GM21723 (cell line): Measurements from ENCODE around the gene PTPRT.

Experiments used
- ATAC-seq: cut with Tn5 transposase; IDR thresholded peaks from one replicate; pipeline ENCODE4 v1.9.1; 2021; ENCODE audit warnings: mild to moderate bottlenecking, moderate library complexity; ENCODE audit not compliant: unreplicated experiment

PTPRT gene

DNA sequence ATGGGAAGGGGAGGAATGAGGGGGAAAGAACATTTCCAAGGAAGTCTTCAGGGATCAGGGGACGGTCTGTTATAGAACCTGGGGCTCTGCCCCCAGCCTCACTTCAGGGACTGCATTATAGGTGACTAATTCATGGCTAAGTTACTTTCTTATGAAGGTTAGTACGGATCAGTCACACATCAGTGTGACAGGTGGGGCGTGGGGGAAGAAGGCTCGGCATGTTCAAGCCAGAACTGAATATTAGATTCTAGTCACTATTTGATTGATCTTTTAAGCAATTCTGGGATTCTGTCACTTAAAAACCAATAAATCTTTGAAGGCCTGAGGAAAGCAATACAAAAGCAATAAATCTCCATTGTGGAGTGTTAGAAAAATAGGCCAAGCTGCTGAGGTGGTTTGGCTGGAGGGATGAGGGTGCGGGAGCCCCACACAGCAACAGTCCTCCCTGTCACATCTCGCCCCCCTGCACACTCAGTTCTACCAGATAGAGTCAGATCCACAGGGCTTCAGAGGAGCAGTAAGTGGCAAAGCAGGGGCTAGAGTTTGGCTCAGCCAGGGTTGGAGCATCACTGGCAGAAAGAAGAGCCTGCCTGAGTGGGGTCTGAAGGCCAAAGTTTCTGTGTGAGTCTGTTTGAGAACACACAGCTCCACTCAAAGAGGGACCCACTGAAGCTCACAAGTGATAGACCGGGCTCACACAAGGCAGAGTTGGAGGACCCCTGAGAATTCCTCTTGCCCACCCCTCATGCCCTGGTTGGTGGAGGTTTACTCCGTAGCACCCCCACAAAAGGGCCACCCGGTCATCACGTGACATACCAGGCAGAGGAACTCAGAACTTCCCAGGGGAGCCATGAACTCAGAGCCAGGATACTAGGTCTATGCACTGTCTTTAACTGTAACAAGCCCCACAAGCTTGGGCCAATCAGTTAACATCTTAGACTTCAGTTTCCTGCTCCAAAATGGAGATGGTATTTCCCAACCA lies 843.2 kb downstream of the PTPRT start:
- ATAC-seq = no peak

DNA sequence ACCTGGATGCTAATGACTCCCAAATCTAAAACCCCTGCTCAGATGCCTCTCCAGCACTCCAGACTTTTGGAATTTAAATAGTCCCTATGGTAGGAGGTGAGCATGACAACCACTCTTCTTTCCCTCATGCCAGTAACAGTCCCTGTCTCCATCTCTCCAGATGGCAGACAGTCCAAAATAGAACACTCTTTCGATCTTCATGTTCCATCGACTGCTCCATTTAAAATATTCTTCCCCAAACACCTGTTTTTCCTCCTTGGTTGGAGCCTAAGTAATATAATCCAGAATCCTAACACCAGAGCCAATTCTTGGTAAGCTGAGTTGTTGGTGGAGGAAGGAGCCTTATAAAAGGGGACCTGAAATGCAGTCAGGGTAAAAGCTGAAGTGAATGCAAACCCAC lies 848.1 kb downstream of the PTPRT start:
- ATAC-seq = no peak

DNA sequence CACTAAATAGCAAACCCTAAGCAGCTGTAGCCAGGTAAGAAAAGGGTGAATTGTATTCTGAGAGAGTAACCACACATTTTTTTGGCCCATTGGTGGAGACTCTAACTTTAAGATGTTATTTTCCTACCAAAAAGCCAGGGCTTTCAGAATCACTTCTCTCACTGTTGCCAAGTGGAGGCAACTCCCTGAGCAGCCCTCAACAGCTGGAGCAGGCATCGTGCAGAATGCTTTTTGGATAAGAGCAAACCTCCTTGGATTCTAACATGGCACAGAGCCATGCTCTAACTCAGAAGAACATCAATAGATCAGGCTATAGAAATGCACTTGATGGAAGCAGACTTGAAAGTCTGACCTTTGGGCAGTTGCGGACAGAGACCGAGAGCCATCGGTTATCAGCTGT lies 849.3 kb downstream of the PTPRT start:
- no peak for ATAC-seq

DNA sequence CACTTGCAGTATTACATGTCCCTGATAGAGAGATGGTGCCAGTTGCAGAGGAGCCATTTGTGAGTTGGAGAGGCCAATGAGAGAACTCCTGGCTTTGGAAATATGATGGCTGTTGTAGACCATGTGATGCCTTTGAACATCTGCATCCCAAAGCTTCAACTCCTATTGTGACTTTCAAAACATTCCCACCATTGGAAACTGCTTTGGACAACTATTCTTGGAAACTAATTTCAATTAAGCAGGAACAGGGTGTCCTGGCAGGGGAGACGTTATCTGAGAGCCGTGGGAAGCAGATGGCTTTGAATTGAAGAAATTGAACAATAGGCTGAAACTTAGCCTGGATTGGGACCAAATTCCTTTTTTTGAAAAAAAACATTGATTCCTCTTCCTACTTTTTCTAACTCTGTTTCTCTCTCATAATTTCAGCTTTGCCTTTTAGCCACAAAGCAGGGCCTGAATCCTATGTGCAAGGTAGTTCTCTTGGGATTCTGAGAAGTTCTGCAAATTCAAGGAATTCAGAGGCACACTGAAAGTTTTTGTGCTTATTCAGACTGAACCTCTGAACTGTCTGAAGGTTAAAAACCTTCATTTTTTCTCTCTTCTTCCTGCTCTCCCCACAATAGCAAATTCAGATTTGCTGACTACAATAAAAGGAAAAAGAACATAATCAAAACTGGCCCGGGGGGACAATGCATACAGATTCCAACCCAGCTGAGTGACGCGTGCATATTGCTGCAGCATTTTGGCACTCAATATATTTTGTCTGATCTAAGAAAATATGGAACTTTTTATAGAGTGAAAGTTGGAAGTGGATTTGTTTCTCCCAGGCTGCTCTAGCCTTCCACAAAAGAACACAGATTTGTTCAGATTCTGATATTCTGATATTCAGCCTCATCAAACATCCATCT lies 851.2 kb downstream of the PTPRT start:
- ATAC-seq = no peak

DNA sequence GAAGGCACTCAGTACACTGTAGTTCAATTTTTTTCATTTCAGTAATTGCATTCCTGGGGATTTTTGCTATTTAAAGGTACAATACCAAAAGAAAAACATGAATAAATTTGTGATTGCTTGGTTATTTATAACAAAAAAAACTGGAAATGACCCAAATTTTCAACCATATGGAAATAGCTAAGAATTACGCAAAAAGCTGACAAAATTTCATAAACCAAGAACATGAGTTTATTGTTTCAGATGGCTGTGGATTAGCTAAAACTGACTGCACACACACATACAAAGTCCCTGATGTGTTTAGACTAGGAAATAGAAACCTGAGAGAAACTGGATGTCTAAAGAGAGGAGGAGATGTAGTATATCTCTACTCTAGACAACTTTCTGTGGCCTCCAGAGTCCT lies 853.1 kb downstream of the PTPRT start:
- ATAC-seq = no peak

DNA sequence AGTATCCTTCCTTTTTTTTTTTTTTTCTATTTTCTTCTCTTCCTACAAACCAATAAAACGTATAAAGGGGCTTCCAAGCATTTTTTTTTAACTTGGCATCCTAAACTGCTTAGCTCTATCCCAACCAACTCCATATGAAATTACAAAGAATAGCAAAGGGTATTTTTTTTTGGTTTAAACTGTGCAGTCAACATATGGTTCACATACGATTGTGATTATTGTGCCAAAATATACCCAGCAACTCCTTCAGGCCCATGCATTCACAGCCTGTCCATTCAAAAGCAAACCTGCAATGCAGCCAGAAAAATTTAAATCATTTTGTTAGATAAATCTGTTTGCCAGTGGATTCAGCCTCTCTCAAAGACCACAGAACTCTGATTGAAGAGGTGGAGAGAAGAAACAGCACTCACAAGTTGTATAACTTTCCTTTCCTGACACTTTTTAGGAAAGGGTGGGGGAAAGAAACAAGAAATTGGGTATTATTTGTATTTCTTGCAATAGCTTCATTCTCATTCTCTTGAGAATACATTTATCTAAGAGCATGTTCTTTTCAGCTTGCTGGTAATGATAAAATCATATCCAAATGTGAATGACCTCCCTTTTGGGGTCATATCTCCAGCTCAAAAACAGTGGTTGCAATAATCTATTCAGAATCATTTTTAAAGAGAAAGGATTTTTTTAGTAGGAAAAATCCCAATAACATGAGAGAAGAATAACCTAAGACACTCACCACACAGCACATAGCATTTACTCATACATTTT lies 870.3 kb downstream of the PTPRT start:
- no peak for ATAC-seq

DNA sequence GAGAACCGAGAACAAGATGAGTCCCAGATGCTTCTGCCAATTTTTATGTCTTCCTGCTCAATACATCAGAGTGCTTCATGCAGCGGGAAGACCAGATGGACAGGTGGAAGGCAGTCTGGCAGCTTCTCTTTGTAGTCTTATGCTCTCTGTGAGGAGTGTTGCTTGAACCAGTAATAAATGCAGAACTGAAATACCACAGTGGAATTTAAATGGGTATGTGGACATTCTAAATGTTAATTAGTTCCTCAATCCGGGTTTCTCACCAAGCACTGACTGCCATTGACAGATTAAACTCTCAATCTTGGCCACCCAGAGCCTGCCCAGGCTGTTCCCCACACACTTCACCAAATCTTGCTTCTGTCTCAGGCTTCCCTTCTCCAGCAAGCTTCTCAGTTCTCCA lies 876.0 kb downstream of the PTPRT start:
- ATAC-seq = no peak

DNA sequence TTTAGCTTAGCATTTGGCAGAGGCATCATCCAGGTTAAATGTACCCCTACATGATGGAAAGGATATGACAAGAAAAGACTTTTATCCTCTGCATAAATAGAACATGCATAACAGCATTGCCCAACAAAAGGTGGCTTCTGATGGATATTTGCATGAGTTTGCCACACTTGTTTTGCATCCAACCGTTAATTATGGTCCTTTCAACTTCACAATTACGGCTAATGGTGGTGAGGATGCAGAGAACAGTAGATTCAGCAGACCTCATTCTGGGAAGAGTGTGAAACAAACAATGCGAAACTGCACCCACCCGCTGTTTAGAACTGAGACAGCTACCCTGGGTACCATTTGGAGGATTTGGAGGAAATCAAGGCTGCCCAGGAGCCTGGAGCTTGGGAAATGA lies 880.7 kb downstream of the PTPRT start:
- ATAC-seq = no peak

DNA sequence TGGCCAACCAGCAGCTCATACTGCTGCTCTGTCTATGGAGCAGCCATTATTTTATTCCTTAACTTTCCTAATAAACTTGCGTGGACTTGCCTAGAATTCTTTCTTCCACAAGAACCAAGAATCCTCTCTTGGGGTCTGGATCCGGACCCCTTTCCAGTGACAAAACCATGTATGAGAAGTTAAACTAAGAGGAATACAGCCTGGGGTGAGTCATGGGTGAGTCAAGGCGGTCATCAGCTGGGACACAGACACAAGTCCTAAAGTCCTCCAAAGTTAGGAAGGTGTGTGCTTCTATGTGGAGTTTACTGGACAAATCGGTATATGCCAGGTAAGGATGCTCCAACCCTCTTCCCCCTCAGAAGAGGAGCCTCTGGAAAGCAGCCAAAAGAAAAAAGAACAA lies 881.5 kb downstream of the PTPRT start:
- no peak for ATAC-seq

DNA sequence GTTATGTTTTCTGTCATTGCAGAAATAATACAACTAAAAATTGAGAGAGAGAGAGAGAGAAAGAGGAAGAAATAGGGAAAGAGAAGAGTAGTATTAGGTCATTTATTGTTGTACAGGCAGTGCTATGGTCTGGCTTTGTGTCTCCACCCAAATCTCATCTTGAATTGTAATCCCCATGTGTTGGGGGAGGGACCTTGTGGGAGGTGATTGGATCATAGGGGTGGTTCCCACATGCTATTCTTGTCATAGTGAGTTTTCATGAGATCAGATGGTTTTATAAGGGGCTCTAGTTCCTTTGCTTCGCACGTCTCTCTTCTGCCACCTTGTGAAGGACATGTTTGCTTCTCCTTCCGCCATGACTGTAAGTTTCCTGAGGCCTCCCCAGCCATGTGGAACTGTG lies 894.1 kb downstream of the PTPRT start:
- ATAC-seq = no peak

DNA sequence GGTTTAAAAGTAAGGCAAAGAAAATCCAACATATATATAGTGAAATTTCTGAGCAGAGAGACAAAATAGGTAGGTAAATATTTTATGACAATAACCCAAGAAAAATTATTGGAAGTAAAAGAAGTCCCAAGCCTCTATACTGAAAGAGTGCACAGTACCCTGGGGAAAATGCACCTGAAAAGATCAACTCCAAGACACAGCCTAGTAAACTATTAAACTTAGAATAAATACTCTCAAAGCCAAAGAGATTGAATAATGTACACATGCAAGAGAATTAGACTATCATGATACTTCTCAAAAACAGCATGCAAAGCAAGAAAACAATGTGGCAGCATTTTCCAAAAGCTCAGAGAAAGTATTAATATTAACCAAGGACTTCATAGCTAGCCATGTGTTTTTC lies 894.7 kb downstream of the PTPRT start:
- ATAC-seq = no peak

DNA sequence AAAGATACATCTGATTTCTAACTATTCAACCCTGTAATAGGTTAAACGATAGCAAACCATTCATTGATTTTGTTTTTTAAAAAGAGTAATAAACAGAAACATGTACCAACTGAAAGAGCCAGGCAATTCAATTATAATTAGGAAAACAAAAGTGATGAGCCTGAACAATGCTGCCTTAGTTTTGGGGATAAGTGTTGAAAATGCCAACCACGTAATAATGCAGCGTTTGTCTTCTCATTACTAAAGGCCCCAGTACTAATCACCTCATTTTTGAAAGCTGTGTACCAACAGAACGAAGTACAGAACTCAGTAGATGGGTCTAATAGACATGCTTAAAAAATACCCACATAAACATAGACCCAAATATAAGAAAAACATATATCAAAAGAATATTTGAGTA lies 907.9 kb downstream of the PTPRT start:
- no peak for ATAC-seq

DNA sequence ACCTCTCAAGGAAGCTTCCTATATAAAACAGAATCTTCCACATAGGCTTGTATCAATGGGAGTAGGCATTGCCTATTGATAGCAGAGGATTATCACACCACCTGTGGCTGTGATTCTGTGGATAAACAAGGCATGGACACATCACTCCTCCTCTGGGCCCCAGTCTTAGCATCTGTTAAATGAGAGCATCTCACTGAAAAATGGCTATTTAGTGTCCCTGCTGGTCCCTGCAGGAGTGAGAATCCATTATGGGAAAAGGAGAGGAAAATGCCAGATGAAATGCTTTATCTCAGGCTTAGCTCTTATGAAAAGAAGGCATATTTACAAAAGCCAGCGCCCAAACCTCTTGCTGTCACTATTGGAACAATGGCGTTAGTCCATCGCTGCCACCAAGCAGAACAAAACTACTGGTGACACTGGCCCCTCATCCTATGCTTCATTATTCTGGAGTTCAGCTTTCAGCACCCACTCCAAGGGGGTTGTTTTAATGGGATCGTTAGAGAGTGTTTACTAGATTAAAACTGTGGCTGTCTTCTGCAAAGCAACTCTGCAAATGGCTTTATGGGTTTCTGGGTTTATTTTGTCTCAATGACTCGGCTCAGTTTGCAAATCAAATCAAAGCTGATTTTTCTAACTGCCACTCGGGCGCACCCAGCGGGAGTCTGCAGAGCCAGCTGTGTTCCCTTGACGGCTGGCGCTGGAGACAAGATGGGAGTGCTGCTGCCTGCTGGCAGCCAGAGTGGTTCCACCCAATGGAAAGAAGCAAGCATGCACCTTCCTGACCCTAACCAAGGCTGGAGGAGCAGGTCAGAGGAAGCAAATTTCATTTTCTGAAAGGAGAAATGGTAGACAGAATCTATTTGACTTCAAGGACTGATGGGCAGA lies 912.7 kb downstream of the PTPRT start:
- ATAC-seq = no peak

DNA sequence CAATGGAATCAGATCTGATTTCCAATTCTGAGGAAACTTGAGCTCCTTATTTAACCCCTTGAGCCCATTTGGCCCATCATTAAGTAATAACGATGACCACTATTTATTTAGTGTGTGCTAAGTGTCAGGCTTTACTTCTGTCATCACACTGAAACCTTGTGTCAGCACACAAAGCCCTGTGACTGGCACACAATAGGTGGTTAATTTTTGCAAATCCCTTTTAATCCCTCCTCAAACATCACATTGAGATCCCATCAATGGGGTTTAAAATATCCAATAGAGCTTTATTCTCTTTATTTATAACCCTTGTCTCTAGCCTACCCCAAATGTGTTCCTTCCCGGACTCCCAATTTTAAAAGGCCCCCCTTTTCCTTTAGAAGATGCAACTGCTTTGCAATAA lies 914.7 kb downstream of the PTPRT start:
- no peak for ATAC-seq

DNA sequence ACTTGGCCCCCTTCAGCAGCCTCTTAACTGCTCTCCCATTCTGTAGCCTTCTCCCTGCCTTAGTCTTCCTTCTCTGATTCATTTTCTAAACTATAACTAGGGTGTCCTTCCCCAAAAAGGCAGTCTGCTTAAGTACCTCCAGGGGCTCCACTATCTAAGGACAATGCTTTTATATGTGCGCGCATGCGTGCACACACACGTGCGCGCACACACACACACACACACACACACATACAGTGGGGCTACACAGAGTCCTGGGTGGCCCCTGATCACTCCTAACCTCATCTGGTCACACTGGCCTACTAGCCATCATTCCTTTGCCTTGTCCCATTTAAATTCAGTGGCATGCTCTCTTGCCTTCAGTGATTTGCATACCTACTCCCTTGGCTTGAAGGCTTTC lies 917.2 kb downstream of the PTPRT start:
- no peak for ATAC-seq

DNA sequence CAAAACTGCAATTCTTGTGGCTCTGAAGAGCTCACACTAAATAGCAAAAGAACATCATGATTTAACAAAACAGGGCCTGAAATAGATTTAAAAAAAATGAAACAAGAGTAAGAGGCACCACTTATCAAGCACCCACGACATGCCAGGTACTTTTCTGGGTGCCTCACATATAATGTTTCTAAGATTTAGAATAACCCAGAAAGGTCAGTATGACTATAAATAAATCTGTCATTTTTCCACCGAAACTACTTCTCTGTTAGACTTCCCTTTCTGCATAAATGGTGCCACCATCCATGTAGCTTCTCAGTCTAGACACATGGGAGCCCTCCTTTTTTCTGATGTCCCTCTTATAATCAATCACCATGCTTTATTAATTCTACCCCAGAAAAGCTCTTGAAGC lies 919.2 kb downstream of the PTPRT start:
- no peak for ATAC-seq

DNA sequence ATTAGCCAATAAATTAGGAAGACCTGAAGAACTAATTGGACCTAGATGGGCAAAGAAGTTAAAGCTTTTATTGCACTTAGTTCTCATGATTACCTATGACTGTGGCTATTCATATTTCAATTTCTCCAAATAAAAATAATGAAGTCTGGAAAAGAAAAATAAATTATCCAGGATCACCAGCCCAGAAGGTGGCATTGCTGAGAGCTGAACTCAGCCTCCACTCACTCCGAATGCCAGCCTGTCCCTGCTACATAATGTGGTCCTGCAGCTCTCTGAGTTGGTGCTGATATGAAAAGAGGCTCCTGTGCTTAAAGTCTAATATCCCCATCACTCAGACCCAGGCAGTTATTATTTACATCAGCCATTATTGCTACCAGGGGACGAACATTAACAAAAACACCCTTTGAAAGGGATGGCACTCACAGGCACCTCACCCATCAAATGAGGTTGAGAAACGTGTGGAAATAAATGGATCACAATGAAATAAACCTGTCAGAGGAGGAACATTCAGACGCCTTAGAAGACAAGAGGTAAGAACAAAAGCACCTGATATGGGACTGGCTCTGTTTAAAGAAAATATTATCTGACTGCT lies 921.8 kb downstream of the PTPRT start:
- ATAC-seq = no peak

DNA sequence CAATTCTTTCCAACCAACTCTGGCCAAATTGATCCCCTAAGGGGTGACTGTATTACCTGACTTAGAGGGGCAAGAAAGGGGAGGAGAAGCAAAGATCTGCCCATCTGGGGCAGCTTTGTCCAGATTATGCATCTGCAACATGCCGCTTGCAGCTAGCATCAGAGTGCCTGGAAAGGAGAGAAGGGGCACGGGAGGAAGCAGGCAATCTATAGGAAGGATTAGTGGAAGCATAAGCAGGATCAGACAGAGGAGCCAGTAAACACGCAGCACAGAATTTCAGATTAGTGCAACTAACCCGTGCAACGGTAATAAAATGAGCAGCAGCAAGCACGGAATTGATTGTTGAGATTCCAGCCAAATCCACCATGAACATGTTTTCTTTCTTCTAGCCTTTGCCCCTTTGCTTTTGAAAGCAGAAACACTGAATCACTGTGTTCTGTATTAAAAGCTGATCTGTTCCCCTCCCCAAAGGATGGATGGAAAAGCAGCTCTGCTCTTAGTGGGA lies 927.9 kb downstream of the PTPRT start:
- no peak for ATAC-seq

DNA sequence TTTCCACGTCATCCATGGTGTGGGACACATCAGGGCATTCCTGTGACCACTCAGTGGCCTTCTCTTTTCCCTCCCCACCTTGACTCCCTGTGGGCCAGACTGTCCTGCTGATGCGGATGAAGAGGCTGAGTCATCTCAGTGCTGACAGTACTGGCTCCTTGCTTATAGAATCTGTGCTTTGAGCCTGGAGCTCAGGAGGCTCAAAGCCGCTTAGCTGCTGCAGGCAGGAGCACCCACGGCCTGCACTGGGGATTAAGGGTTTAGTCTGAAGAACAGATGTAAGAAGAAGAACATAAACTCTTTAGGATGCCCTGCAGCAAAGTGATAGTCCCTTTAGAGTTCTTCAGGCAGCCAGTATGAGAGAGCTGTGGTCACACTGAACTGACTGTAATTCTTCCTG lies 929.5 kb downstream of the PTPRT start:
- no peak for ATAC-seq

DNA sequence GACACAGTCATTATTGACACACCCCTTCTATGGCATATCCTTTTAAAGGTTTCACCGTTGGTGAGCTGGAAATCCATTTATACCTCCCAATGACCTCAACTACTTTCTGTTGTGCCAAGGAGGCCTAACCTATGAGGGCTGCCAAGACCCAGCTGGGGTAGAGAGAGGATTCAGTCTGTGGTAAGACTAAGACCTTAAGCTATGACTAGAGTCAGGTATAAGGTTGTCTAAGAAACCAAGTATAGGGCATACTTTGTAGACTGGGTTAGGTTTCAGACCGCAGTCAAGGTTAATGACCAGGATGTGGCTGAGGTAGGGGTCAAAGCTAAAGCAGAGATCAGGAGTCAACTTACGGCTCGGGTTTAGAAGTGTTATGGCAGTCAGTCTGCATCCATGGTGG lies 930.3 kb downstream of the PTPRT start:
- ATAC-seq = no peak
